Measurements from ENCODE around the gene PRUNE2. TPM values are rescaled to one million over a fixed set of nuclear protein-coding genes. Genes with fewer than 3 reads are reported as not detected.

The PRUNE2 gene
- total RNA-seq, 2 experiments from 2014 or later: 0.27 to 0.40 TPM

DNA sequence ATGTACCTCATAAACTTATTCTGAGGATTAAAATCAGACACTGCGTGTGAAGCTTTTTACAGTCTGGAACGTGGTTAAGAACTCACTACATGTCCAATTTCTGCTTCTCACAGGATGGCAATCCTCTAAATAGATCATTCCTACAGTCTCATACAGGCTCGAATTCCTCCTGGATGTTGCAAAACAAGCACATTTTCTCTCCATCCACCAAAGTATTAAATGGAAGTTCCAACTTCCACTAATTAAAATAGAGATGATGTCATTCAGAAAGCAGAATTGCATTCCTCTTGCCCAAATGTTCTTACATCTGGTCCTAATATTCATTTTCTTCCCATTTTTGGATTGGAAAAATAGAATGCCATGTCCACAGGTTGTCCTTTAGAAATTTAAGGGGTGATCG is 287.2 kb downstream of the PRUNE2 start:
- POLR2A ChIA-PET: no interaction called here
- CTCF ChIA-PET: no interaction called here

DNA sequence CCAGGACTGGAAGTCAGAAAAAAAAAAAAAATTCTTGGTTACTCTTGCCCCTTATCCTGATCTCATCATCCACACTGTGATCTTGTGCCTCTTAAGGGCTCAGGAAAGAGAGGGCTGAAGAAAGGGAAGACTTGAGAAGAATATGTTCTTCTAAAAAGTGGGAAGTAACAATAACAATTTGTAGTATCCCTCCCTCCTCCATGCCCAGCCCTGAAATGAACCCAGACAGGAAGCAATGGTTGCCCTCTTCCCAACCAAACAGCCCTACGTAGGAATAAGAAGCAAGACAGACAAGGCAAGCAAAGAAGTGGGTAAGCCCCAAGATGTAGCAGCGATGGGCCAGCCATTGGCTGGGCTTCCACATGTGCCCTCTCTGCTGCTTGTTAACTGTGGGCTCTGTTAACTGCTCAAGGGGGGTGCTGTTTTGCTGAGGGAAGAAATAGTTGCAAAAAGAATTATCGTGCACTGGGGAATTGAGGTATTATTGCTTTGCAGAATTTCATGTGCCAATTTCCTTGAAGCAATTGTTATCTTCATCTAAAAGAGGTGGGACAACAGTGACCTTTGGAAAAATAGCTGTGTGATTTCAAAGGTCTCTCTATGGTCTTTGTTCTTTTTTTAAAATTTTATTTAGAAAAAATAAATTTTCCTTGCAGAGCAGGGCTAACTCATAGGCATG is 288.3 kb downstream of the PRUNE2 start:
- CTCF ChIA-PET: no interaction called here
- POLR2A ChIA-PET: no interaction called here

DNA sequence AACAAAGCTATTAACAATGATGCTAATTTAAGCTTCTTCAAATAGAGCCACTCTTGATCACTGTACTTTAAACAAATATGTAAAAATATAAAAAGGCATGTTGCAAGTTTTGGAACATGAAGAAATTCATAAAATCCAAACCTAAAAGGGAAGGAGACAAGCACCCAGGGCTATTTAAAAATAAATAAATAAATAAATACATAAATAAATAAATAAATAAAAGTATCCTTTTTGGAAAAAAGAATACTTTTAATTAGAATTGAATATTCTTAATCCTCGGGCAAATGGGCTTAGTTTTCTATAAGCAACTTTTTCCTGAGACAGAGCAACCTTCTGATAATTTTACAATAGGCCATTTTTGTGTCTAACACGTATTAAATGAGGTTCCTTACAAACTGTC is 289.1 kb downstream of the PRUNE2 start:
- ChIA-PET POLR2A (no interaction called here), CTCF (no interaction called here)

DNA sequence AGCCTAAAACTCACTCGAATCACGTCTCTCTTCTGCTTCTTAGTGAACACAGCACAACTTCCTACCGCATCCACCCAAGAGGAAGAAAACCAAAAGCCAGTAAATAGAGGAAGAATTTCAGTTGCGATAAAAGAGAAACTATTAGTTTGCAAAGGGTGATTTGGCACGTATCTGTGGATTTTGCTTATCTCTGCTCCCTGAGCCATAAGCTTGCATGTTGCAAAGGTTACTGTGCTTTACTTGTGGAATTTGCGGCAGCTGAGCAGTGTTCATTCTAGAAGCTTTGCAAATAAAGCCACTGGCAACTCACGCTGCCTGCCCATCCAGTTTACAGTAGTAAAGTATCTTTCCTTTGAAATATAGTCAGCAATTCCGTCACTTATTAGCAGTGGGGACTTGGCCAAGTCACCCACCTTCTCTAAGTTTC is 290.7 kb downstream of the PRUNE2 start:
- CTCF ChIA-PET: no interaction called here
- POLR2A ChIA-PET: no interaction called here

DNA sequence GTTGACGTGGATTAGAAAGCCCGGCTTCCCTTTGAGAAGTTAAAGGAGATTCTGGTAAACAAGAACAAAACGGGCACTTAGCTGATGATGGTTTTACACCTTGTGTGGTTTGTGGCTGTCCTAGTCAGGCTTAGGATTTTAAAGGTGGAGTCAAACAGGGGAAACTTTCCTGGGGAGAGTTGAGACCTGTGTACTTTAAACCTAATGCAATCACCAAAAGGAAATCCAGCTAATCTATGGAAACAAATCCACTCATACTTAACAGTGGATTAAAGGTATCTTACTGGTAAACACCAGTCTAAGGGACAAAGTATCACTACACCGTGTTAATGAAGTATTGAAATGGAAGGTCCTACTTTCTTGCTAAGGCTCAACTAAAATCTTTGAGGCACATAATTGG is 291.9 kb downstream of the PRUNE2 start:
- ChIA-PET POLR2A (no interaction called here), CTCF (no interaction called here)

DNA sequence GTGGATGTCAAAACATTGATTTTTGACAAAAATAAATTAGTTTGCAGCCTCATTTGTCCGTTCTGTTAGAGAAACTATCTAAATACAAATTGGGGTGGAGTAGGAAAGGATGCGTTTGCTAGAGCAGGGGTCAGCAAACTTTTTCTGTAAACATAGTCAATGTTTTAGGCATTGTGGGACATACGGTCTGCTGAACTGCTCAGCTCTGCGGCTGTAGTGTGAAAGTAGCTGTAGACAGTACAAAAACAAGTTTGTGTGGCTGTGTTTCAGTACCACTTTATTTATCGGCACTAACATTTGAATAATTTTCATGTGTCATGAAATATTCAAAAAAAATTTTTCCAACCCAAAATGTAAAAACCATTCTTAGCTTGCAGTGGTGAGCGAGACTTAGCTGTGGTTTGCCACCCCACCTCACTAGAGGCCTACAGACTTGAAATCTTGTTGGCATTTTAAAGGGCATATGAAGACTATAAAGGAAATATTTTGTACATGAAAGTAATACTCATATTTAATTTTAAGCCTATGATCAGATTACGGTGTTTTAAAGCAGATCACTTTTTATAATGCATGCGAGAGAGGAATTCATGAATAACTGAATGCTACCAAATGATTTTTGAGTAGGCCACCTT is 292.6 kb downstream of the PRUNE2 start:
- ChIA-PET POLR2A (no interaction called here), CTCF (no interaction called here)

DNA sequence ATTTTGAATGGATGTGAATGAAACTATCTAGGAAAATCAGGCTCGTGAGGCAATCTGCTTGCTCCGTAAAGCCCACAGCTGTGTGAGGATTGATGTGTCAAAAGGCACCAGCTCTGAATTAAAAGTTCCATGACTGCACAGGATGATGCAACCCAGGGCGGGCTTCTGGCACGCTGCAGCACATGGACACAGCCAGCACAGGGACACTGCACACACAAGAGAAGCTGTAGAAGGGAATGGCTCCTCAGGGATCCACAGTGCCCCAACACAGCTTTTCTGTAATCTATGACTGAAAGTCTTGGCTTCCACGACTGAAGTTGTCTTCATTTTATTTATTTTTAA is 295.9 kb downstream of the PRUNE2 start:
- CTCF ChIA-PET: no interaction called here
- POLR2A ChIA-PET: no interaction called here

DNA sequence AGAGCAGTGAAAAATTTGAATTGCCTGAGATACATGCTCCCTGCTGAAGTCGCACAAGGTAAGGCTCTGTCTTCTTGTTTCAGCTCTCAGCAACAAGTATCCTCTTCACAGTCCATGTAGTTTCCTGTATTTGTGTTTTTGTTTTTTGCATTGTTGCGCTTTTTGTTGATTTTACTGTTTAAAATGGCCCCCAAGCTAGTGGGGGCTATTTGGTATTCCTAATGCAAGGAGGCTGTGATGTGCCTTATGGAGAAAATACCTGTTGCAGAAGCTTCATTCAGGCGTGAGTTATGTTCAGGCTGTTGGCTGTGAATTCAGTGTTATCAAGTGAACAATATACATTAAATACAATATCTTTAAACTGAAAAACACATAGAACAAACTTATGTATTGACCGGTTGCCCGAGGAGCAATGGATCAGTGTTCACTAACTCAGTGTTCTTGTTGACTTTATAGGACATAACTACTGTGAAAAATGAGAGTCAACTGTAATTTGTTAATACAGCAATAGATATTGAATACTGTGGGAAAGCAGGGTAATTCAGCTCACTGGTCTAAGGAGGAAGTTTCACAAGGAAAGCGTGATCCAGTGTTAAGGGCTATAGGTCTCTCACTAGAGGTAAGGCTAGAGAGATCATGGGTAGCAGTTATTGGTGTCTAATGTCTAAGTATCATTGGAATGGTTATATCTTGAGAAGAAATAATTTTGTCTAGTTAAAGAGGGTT is 296.5 kb downstream of the PRUNE2 start:
- POLR2A ChIA-PET: no interaction called here
- CTCF ChIA-PET: interaction anchor here (0.9 kb wide), 1 partner anchor 15 kb away, joined by 3 read pairs; no protein-coding TSS in a partner anchor

DNA sequence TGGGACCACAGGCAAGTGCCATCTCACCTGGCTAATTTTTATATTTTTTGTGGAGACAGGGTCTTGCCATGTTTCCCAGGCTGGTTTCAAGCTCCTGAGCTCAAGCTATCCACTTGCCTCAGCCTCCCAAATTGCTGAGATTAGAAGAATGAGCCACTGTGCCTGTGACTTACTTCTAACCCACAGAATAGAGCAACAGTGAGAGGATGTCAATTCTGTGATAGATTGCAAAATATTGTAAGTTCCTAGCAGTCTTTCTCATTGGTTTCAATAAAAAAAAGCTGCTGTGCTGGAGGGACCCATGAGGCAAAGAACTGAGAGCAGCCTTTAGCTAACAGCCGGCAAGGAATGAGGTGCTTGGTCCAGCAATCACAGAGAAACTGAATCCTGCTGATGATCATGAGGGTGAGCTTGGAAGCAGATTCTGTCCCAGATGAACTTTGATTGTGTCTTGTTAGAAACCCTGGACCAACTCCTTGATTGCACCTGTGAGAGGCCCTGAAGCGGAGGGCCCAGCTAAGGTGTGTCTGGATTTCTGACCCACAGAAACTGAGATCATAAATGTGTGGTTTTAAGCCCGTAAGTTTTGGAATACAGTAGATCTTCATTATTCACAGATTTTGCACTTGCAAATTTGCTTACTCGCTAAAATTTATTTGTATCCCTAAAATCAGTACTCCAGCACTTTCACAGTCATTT is 297.2 kb downstream of the PRUNE2 start:
- POLR2A ChIA-PET: interaction anchor here (0.7 kb wide), 1 partner anchor 145 kb away, joined by 4 read pairs; no protein-coding TSS in a partner anchor
- CTCF ChIA-PET: interaction anchor here (0.9 kb wide), 1 partner anchor 14 kb away, joined by 3 read pairs; no protein-coding TSS in a partner anchor

DNA sequence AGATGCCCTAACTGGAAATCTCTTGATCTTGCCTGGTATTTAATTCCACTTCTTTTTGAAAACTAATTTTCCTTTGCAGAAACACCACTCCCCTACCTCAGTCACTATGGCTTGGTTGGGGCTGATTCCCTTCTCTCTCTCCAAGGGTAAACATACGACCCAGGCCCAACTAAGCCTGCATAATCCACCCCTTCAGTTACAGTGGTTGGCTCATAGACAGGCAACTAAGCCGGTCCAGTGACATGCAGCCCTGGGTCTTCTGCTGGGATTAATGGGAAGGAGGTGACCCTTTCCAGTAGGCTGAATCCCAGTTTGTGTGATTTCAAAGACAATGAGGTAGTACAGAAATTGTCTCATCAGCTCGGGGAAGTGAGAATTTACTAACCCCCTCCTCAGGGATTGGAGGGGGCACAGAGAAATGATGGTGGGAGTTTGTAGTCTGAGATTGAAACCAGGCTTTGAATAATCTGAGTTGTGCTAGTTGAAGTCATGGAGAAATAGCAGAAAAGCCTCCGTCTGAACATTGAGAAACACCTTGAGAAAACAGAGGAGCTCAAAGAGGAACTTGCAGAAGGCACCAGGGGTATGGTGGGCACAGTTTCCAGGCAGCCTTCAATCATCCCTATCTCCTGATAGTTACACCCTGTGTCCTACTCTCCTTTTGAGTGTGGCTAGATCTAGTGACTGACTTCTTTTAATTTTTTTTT is 298.0 kb downstream of the PRUNE2 start:
- ChIA-PET POLR2A (interaction anchor here (0.7 kb wide), 1 partner anchor 144 kb away, joined by 4 read pairs; no protein-coding TSS in a partner anchor), CTCF (interaction anchor here (0.9 kb wide), 1 partner anchor 13 kb away, joined by 3 read pairs; no protein-coding TSS in a partner anchor)

DNA sequence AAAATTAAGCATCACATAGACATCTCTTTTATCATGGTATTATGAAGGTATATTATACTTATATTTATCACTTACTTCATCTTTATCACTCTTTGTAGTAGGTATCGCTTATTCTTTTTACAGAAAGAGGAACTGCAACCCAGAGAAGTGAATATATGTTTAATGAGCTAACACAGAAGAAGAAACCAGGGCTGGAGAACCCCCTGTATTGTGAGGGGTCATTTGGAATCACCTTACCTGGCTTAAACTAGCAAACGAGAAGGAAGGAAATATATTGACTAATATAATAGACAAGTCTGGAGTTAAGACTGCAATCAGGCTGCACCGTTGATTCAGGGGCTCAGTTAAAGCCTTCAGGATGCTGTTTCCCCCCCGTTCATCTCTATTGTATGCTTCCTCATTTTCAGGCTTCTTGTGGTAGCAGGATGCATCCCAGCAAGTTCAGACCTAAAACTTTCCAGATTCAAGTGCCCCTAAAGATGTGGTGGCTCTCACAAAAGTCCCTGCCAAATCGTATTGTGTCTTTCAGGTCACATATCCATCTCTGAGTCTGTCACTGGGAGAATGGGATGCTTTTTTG is 300.5 kb downstream of the PRUNE2 start:
- POLR2A ChIA-PET: no interaction called here
- CTCF ChIA-PET: no interaction called here

DNA sequence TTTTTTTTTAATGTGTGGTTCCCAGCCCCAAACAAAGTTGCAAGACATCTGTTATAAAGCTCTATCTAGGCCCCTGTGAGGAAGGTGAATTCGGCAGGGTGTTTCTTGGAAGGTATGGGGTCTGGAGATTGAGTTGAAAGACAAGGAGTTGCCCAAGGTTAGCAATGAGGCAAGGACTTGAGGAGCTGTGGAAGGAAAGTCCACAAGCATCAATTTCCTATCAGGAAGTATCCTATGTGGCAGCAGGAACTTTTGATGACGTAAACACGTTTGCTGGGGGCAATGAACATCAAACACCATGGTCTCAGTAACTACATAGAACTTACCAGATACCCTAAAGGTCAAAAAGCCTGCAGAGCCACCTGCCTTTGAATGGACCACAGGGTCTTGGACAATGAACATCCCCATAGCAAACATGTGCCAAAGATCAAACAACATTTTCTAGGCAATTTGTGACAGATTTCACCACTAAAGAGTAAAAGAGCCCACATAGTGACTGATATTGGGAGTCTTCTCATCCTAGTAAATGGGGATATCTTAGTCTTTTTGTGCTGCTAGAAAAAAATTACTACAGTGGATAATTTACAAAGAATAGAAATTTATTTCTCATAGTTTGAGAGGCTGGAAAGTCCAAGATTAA is 301.9 kb downstream of the PRUNE2 start:
- ChIA-PET CTCF (interaction anchor here (0.7 to 1.5 kb wide), 2 partner anchors 26 to 37 kb away, joined by 3 to 4 read pairs; no protein-coding TSS in a partner anchor), POLR2A (interaction anchor here (0.5 to 0.6 kb wide), 4 partner anchors 28 to 174 kb away, joined by 3 to 5 read pairs (median 4); no protein-coding TSS in a partner anchor)

DNA sequence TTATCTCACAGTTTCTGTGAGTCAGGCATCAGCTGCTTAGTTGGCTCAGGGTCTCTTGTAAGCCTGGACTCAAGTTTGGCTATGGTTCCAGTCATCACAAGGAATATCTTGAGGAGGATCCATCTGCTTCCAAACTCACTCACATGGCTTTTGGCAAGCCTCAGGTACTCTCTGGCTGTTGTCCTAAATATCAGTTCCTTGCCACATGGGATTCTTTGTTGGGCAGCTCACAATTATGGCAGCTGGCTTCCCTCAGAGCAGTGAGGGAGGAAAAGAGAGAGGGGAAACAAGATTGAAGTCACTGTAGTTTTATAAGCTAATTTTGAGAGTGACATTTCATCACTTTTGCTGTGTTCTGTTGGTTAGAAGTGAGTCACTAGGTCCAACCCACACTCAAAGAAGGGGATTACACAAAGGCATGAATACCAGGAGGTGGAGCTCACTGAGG is 302.4 kb downstream of the PRUNE2 start:
- CTCF ChIA-PET: interaction anchor here (0.7 to 1.5 kb wide), 3 partner anchors 9 to 36 kb away, joined by 3 to 4 read pairs (median 3); no protein-coding TSS in a partner anchor

DNA sequence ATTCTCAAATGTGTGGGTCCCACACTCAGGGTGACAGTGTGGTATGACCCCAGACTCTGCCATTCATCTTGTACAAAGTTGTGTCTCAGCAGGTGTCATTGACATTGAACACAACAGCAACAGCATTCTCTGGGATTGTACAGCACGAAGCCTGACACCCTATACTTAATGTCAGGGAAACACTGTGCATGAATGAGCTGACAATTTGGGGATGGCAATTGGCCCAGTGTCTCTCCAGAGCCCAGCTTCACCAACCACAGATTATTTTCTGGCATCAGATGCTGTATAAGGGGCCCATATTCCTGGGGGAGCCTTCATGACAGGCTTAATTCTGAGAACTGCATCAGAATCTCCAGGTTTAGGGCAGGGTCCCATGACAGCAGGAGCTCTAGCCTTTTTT is 303.7 kb downstream of the PRUNE2 start:
- ChIA-PET POLR2A (no interaction called here), CTCF (no interaction called here)

More for the DNA sequence above, 302.4 kb downstream of the PRUNE2 start:
- POLR2A ChIA-PET: interaction anchor here (0.5 to 0.6 kb wide), 4 partner anchors 27 to 174 kb away, joined by 3 to 5 read pairs (median 4); no protein-coding TSS in a partner anchor

DNA sequence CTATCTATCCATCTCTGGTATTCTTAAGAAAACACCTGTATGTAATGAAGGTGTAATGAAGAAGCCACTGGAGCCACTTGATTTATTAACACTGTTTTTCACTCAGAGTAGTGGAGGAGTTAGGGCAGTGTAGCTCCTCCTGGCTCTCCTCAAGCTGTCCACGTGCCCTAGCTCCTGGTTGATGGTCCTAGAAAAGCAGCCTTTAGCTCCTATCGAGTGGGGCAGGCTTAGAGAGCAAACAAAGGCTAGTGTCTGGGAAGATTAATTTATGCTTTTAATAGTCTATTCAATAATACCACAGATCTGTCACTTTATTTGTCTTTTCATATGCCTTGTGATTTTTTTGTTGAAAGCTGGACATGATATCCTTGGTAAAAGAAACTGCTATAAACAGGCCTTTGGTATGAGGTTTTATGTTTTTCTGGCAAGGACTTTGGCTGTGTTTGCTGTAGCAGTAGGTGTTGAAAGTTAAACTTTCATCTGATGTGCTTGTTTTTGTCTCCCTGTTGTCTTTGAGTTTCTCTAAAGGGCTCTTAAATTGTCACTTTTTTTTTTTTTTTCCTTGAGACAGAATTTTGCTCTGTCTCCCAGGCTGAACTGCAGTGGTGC is 305.8 kb downstream of the PRUNE2 start:
- ChIA-PET POLR2A (no interaction called here), CTCF (no interaction called here)

DNA sequence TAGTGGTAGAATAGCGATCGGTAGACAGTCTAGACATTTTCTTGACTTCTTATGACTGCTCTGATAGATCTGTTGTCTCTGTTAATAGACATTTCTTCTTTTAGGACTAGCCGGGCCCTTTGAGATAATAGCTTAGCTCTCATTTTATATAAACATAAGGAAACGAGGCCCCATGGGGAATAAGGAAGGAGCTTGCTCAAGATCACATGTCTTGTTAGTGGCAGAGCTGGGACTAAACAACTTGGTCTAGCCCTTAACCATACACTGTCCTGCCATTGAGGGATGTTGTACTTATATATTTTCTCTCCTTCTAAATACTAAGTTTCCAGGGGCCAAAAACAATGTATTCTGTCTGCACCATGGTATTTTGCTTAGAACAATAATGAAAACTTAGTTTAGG is 306.9 kb downstream of the PRUNE2 start:
- CTCF ChIA-PET: no interaction called here
- POLR2A ChIA-PET: no interaction called here

DNA sequence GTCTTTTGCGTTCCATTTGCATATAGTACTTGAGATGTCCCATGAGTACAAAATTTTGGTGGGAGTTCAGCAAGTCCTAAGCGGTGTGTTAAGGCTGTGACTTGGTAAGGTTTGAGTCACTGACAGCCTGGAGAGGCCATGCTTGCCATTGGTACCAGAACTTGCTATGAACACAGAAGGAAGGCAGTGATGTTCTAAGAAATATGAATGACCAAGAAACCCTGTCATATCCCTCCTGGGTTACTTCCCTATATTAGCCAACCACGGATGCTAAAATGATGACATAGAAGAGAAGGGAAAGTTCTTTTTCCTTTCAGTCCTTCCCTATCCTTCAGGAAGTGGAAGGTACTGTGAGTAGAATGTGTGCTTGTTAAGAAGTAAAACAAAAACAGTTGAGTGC is 310.3 kb downstream of the PRUNE2 start:
- ChIA-PET POLR2A (no interaction called here), CTCF (interaction anchor here (1.5 kb wide), 1 partner anchor 7 kb away, joined by 3 read pairs; no protein-coding TSS in a partner anchor)
